H7 (cell line): ENCODE results near the gene ZDHHC9. TPM values are rescaled to one million over a fixed set of nuclear protein-coding genes. Genes with fewer than 3 reads are reported as not detected.

Source experiments
- DNase-seq: peaks from one replicate; pipeline ENCODE4 v3.0.0; 2012
- H3K27me3 ChIP-seq: 2 replicates; pipeline ENCODE4 v1.6.0; 2011; ENCODE audit warnings: mild to moderate bottlenecking, low read length; ENCODE audit not compliant: control insufficient read depth, insufficient read depth
- H3K36me3 ChIP-seq: replicated peaks from 2 replicates; pipeline ENCODE4 v1.5.1; 2011; ENCODE audit warnings: low read length; ENCODE audit not compliant: control insufficient read depth, insufficient read depth
- H3K4me3 ChIP-seq: 2 replicates; pipeline ENCODE4 v1.5.1; 2011; ENCODE audit warnings: low read depth, mild to moderate bottlenecking, control low read depth, low read length, moderate library complexity; ENCODE audit not compliant: insufficient read depth
- total RNA-seq: library from RNA; depleted of rRNA; stranded (reverse); fragments of >200 nt; shearing (Covaris generic); gene quantifications from 2 replicates; pipeline ENCODE4 v1.2.3, GENCODE V29; 2014

Gene ZDHHC9
- total RNA-seq, 1 experiment from 2014 or later: 48.7 TPM

DNA sequence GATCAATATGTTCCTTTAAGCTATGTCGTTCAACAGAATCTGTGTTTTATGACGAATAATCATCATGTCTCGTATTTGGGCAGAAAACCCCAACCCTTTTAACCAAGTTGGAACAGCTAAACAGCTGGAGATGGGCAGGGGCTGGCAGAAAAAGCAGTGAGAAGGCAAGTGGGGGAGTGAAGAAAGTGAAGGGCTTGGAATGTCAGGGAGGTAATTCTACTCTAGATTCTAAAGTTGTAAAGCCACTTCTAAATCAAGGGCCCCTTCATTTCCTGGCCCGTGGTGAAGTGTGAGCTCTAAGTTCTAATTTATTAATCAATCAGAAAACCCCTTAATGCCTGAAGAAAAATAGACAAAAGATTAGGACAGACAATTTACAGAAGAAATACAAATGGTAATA lies 43.5 kb downstream of the ZDHHC9 start:
- DNase-seq: no peak
- Histone ChIP-seq H3K36me3 (peaks cover 2% of the 10 kb centered on the region), H3K27me3 (no peaks in the 10 kb centered on the region), H3K4me3 (no peak overlapping the region)

DNA sequence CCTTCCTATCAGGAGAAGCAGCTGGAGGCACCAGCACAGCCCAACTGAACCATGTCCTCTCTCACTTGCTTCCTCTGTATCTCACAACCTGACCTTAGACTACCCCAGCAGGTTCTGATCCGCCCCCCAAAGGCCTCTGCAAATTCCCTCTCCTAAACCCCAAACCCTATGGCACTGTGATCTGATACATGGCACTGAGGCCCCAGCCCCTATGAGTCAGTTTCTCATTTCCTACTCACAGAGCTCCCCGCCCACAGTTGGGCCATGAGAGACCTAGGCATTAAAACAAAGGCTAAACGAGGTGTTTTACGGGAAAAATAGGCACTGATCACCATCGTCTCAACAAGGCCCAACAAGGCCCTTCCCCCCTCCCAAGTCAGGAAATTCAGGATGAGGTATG lies 44.8 kb downstream of the ZDHHC9 start:
- peaks cover 2% of the 10 kb centered on the region; the same call in 1 of the 2 replicates for H3K36me3 ChIP-seq
- H3K4me3 ChIP-seq: no peak overlapping the region
- no peaks in the 10 kb centered on the region for H3K27me3 ChIP-seq
- no peak for DNase-seq

DNA sequence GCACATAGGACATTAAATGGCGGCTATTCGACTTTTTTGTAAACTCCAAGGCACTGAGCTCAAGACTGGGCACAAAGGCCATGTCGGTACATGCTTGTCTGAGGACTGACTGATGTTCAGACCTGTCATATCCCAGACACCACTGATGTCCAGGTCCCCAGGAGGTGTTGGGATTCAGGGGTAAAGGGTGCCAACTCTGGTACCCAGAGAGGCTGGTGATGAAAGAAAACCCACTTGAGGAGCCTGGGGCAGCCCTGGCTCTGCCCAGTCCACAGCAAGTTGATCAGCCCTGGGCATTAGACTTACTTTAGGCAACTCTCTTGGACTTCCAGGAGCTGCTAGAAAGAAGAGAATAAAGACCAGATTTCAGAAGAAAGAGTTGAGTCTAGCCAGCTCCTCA lies 45.2 kb downstream of the ZDHHC9 start:
- Histone ChIP-seq H3K4me3 (no peak overlapping the region), H3K27me3 (no peaks in the 10 kb centered on the region), H3K36me3 (peaks cover 2% of the 10 kb centered on the region; the same call in 1 of the 2 replicates)
- DNase-seq: no peak

DNA sequence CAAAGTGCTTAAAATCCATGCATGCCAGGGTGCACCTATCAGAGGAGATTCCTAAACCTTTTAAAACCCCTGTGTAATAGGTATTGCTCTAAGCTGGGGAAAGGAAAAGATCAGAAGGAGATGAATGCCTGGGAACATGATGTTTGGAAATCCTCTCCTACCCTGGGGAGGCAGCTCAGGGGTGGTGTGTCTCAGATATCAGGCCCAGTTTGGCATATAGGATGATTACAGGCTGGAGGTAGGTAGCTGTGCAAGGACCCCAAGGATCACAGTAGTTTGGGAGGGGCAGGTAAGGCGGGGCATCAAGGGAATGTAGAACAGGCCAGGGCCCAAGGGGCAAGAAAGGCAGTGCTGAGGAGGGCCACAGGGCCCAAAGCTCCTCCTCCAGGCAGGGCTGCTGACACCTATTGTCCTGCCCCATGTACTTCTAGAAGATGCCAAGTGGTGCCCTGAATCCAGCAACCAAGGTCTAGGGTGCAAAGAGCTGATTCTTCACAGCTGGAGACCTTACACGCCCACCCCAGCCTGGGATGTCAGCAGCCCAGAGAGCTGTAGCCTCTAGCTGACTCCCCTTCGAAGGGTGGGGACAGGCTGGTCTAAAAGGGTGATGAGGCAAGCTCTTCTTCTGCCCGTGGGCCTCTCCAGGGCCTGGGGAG lies 46.3 kb downstream of the ZDHHC9 start:
- DNase-seq: no peak
- no peaks in the 10 kb centered on the region for H3K27me3 ChIP-seq
- no peak overlapping the region for H3K4me3 ChIP-seq
- H3K36me3 ChIP-seq: peaks cover 2% of the 10 kb centered on the region; the same call in 1 of the 2 replicates

DNA sequence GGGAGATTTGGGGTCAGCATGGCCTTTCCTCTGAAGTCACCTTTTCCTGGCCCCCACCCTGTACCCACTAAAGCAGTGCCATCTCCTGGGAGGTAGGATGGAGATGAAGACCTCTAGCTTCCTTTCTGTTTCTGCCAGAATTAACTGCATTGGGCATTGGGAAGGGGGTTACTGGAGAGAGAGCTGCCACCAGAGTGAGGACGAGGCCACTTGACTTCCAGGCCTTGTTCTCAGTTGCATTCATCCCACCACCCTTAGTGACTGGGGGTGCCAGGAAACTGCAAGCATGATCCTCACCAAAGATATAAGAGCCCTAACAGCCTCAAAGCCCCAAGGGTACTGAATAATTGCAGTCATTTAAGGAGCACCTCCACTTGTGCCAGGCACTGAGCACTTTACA lies 48.1 kb downstream of the ZDHHC9 start:
- no peaks in the 10 kb centered on the region for H3K27me3 ChIP-seq
- no peak overlapping the region for H3K4me3 ChIP-seq
- no peak for DNase-seq
- H3K36me3 ChIP-seq: peaks cover 2% of the 10 kb centered on the region; the same call in 1 of the 2 replicates

DNA sequence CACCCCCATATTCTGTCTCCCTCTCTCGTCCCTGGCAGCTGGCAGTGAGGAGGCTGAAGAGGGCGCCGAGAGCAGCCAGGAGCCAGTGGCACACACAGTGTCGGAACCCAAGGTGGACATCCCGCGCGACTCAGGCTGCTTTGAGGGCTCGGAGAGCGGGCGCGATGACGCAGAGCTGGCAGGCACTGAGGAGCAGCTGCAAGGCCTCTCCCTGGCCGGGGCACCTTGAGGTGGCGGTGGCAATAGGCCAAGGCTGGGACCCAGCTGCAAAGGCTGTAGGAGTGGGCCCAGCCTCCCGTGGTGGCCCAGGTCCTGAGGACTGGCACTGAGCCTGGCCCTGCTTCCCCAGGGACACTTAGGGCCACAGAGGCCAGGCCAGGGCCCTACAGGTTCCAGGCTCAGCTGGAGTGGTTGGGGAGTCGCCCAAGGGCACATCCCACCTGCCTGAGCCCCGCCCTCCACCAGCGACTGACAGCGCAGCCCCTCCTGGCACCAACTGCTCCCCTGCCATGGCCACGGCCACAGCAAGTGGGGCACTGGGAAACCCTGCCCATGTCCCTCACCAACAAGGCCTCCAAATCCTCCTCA lies 50.0 kb downstream of the ZDHHC9 start:
- peak; percentile 65 for DNase-seq
- H3K4me3 ChIP-seq: no peak overlapping the region
- H3K27me3 ChIP-seq: no peaks in the 10 kb centered on the region
- peaks cover 1% of the 10 kb centered on the region; the same call in 1 of the 2 replicates for H3K36me3 ChIP-seq

DNA sequence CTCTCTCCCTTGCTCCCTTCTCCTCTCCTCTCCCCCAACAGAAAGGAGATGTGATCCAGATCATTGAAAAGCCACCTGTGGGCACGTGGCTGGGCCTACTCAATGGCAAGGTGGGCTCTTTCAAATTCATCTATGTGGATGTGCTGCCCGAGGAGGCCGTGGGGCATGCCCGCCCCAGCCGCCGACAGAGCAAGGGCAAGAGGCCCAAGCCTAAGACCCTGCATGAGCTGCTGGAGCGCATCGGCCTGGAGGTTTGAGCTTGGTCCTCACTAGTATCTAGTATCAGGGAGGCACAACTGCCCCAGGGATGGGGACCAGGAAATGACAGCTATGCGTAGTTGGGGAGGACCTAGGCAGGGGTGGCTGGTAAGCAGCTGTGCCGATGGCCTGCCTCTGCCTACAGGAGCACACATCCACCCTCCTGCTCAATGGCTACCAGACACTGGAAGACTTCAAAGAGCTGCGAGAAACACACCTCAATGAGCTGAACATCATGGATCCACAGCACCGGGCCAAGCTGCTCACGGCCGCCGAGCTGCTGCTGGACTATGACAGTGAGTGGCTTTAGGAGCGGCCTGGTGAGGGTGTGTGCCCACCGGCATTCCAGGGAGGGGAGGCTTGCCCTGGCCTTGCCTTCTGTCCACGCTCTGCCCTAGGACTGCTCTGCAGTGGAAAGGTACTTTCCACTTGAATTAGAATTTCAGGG lies 50.9 kb downstream of the ZDHHC9 start:
- DNase-seq: no peak
- Histone ChIP-seq H3K36me3 (no peaks in the 10 kb centered on the region; the same call in 1 of the 2 replicates), H3K4me3 (no peak overlapping the region), H3K27me3 (no peaks in the 10 kb centered on the region)

DNA sequence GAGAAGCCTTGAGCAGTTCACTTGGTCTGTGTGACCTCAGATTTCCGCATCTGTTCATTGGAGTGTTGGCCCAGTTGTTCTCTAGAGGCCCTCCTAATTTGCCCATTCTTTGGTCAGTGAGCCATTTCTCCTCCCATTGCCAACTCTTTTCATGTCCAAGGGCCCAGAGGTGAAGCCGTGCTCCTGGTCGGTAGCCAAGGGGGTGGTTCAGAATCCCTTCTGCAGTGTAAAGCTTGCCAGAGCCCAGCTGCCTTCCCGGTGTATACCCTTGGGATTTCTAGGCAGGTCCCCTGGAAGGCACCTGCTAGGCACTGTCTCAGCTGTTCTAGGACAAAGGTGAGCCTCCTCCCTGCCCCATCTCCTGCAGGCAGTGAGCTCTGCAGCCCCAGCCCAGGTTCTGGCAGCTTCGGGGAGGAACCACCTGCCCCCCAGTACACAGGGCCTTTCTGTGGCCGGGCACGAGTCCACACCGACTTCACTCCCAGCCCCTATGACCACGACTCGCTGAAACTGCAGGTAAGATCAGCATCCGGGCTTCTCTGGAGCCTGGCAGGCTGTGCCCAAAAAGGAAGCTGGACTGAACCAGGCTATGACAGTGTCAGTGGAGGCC lies 51.6 kb downstream of the ZDHHC9 start:
- Histone ChIP-seq H3K4me3 (no peak overlapping the region), H3K36me3 (no peaks in the 10 kb centered on the region), H3K27me3 (no peaks in the 10 kb centered on the region)
- no peak for DNase-seq

DNA sequence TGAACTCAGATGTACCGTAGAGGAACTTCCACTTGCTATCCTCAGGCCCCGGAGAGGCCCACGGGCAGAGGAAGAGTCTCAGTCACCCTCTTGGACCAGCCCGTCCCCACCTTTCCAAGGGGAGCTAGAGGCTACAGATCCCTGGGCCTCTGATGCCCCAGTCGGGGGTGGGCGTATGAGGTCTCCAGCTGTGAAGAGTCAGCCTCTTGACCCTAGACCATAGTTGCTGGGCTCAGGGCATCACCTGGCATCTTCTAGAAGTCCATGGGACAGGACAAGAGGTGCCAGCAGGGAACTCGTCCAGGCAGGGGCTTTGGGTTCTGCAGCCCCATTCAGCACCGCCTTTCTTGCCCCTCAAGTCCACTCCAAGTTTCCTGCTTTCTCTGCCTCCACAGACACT lies 52.4 kb downstream of the ZDHHC9 start:
- Histone ChIP-seq H3K36me3 (no peaks in the 10 kb centered on the region), H3K27me3 (no peaks in the 10 kb centered on the region), H3K4me3 (no peak overlapping the region)
- no peak for DNase-seq

DNA sequence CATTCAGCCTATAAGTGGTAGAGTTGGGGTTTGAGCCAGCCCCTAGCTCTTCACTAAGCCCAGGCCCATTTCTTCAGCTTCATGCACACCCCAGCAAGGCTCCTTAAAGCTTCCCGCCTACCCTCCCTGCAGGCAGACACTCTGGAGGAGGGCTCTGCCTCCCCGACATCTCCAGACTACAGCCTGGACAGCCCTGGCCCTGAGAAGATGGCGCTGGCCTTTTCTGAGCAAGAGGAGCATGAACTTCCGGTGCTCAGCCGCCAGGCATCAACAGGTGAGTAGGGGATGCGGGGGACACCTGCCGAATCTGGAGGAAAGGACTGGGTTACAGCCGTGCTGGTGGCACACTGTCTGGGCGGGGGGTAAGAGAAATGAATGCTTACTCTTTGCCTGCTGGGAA lies 52.9 kb downstream of the ZDHHC9 start:
- no peak for DNase-seq
- Histone ChIP-seq H3K27me3 (no peaks in the 10 kb centered on the region), H3K36me3 (no peaks in the 10 kb centered on the region), H3K4me3 (no peak overlapping the region)

DNA sequence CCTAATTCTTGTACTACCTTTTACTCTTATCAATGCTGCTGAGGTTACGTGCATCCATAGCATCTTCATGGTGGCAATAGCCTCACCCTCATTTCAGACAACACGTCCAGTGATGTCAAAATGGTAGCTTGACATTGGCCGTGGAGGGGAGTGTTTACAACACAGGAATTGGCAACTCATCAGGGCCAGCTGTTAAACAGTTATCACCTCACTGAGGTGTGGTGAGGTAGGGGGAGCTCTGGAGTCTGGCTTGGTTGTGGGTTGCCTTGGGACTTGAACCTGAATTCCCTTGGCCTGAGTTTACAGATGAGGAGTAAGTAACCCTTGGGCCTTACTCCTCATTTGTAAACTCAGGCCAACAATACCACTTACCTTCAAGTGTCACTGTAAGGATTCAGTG lies 53.5 kb downstream of the ZDHHC9 start:
- H3K27me3 ChIP-seq: no peaks in the 10 kb centered on the region
- H3K4me3 ChIP-seq: no peak overlapping the region
- no peak for DNase-seq
- H3K36me3 ChIP-seq: no peaks in the 10 kb centered on the region

DNA sequence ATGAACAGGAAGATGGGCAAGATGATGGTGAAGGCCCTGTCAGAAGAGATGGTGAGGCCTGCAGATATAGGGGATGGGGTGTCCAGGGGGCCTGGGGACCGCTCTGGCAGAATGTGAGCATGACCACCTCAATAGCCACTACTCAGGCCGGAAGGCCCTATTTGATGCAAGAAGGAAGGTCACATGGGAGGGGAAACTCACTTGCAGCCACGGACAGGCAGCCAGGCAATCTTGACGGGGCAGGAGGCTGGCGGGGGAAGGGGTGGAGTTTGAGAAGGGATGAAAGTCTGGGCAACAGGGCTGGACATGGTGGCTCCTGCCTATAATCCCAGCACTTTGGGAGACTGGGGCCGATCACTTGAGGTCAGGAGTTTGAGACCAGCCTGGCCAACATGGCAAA lies 55.2 kb downstream of the ZDHHC9 start:
- Histone ChIP-seq H3K27me3 (no peaks in the 10 kb centered on the region), H3K36me3 (no peaks in the 10 kb centered on the region), H3K4me3 (no peak overlapping the region)
- DNase-seq: no peak

DNA sequence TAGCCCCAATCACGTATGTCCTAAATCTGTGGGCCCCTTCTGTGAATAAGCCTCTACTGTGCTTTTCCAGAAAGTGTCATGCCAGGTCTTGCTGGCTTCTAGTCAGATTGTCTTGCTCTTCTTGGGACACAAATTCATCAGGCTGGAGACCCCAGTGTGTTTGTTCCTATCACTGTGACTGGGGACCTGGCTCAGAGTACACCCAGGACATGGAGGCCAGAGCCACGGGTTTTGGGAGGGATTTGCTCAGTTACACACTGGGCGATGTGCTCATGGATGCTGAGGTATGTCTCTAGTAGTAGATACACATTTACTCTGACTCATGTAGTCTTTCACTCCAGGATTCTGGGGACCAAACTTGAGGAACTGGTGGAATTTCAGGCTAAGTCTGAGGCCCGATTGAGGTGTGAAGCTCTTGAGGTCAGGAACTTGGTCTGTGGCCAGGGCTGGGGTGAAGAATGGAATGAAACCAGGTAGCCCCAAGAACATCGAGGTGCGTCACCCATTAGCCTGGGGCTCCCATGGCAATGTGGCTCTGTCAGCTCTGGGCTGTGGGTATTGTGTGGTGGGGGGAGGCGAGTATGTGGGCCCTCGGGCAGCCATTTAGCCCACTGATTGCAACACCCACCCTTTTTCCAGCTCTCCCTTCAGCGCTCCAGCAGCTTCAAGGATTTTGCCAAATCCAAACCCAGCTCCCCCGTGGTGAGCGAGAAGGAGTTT lies 56.2 kb downstream of the ZDHHC9 start:
- Histone ChIP-seq H3K36me3 (no peaks in the 10 kb centered on the region), H3K27me3 (no peaks in the 10 kb centered on the region), H3K4me3 (no peak overlapping the region)
- no peak for DNase-seq

DNA sequence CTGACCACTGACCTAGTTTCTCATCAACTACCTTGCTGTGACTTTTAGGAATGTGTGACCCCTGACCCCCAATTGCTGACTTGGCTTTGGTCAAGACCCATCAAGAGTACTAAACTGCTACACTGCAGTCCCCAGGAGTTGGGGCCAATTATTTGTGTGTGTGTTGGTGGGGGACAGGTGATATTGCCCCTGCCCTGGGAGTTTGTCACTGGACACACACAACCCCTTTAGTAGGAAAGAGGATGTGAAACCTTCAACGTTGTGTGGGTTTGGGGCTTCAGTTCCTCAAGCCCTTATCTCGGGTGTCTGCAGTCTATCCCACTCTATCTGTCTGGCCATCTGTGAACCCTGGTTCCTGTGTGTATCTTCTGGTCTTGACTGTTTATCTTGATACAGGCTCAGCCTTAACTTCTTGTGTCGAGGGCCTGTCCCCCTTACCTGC lies 57.5 kb downstream of the ZDHHC9 start:
- DNase-seq: no peak
- Histone ChIP-seq H3K36me3 (no peaks in the 10 kb centered on the region), H3K4me3 (no peak overlapping the region), H3K27me3 (no peaks in the 10 kb centered on the region)
